ENCODE data around the gene CHMP5.

DNA sequence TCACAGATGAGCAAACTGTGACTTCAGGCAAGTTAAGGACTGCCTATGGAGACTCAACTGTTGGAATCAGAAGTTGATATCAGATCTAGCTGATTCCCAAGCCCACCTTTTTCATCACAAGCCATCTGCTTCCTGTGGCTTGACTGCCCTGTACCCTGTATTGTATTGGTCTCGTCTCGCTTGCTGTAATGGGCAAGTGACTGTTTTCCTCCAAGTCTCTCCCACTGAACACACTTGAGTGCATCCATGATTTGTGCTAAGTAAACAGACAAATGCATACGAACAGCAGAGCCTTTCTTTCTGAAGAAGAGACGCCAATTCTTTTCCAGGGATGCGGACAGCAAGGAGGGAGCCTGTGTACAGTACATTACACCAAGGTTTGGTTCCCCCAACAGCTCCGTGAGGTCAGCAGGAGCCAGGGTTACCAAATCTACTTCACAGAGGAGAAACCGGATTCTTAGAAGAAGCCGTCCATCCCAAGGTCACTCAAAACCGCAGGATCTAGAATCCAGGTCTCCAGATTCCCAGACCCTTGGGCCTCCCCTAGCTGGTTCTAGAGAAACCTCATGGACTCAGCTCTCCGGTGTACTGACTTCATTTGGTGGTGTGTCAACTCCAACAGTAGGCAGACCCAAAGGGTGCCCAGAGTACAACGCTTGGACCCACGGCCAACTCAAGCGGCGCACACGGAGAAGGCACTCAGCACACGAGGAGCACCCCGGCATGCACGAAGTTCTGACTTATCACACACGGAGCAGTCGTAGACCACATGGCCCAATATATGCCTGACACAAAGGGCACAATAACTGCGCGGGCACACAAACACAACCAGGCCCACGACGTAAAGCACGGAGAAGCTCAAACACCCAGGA is 1.5 kb upstream of the CHMP5 start:
- TF ChIP-seq POLR2A (IDR thresholded peaks at IDR 0.05): no peak
- TF ChIP-seq, protein P1, sequence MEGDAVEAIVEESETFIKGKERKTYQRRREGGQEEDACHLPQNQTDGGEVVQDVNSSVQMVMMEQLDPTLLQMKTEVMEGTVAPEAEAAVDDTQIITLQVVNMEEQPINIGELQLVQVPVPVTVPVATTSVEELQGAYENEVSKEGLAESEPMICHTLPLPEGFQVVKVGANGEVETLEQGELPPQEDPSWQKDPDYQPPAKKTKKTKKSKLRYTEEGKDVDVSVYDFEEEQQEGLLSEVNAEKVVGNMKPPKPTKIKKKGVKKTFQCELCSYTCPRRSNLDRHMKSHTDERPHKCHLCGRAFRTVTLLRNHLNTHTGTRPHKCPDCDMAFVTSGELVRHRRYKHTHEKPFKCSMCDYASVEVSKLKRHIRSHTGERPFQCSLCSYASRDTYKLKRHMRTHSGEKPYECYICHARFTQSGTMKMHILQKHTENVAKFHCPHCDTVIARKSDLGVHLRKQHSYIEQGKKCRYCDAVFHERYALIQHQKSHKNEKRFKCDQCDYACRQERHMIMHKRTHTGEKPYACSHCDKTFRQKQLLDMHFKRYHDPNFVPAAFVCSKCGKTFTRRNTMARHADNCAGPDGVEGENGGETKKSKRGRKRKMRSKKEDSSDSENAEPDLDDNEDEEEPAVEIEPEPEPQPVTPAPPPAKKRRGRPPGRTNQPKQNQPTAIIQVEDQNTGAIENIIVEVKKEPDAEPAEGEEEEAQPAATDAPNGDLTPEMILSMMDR (IDR thresholded peaks at IDR 0.05): no peak

Data from Peyer's patch (tissue), 4 donors.